WTC11 (cell line): Measurements from ENCODE around the gene PHKB. TPM values are rescaled to one million over a fixed set of nuclear protein-coding genes. Genes with fewer than 3 reads are reported as not detected.

Experiments used
- MLX ChIP-seq: sonication (generic); formaldehyde crosslinking; IDR thresholded peaks from 2 replicates; pipeline ENCODE4 v1.8.1; 2023; ENCODE audit warnings: mild to moderate bottlenecking, missing genetic modification reagents, moderate library complexity
- SOX15 ChIP-seq: fragments of 250-450 bp; sonication (Bioruptor Pico); IDR thresholded peaks from 2 replicates; pipeline ENCODE4 v1.9.0; 2021; ENCODE audit warnings: mild to moderate bottlenecking
- total RNA-seq: library from RNA; stranded (reverse); gene quantifications from 3 replicates; pipeline ENCODE4 v1.2.3, GENCODE V29; 2021

Gene PHKB
- total RNA-seq, 1 experiment from 2014 or later: 43.9 TPM

GRCh38 chr16:47750371-47750770 is 289.2 kb downstream of the PHKB start (continued):
- TF ChIP-seq MLX (CRISPR knock-in tag): no peak
- TF ChIP-seq SOX15: no peak

Other genes starting within 250 kb of the PHKB start
- 20.5 to 22.3 TPM (median 21.1 TPM) in 3 replicates for gene ITFG1, start 268 bp upstream of the PHKB start, total RNA-seq